Esophagus muscularis mucosa (tissue), 4 donors: ENCODE measurements around the gene STARD6. TPM values are rescaled to one million over a fixed set of nuclear protein-coding genes. Genes with fewer than 3 reads are reported as not detected.

ENCODE experiments used
- DNase-seq: peaks from one replicate; pipeline ENCODE4 v3.0.0-alpha.2; 2017; ENCODE audit errors: extremely low spot score
- H3K27ac ChIP-seq, 4 donors: fragments of 200-600 bp; sonication (generic); replicated peaks in 1 of 4; 1 replicate in 3 of 4; 2 replicates in 1 of 4; pipeline ENCODE4 v1.5.1; 2016 to 2019; ENCODE audit warnings: mild to moderate bottlenecking in 1 of 4
- H3K27me3 ChIP-seq, 4 donors: fragments of 200-600 bp; sonication (generic); one replicate each; pipeline versions ENCODE4 v1.5.1 to v1.6.0; 2016 to 2019
- H3K36me3 ChIP-seq, 4 donors: fragments of 200-600 bp; sonication (generic); one replicate each; pipeline ENCODE4 v1.5.1; 2016 to 2019
- H3K4me1 ChIP-seq, 4 donors: fragments of 200-600 bp; sonication (generic); one replicate each; pipeline ENCODE4 v1.5.1; 2016 to 2019
- H3K4me3 ChIP-seq, 4 donors: fragments of 200-600 bp; sonication (generic); 1 replicate in 2 of 4; 2 replicates in 2 of 4; pipeline ENCODE4 v1.5.1; 2016 to 2019; ENCODE audit warnings: mild to moderate bottlenecking in 4 of 4, moderate library complexity in 1 of 4
- H3K9me3 ChIP-seq, 4 donors: fragments of 200-600 bp; sonication (generic); 1 replicate in 3 of 4; 2 replicates in 1 of 4; pipeline ENCODE4 v1.5.1; 2016 to 2019
- EP300 ChIP-seq: sonication (generic); formaldehyde crosslinking; IDR thresholded peaks from one replicate; pipeline ENCODE4 v1.6.1; 2017; ENCODE audit warnings: antibody characterized with exemption
- POLR2A ChIP-seq: fragments of 450-650 bp; IDR thresholded peaks from one replicate; pipeline ENCODE4 v1.6.1; 2017; ENCODE audit warnings: antibody characterized with exemption, moderate library complexity, mild to moderate bottlenecking, low read depth
- POLR2AphosphoS5 ChIP-seq, 2 donors: sonication (generic); formaldehyde crosslinking; IDR thresholded peaks; one replicate each; pipeline ENCODE4 v1.6.1; 2017; ENCODE audit warnings: antibody characterized with exemption in 2 of 2
- WGBS: methylation state at CpG from one replicate; pipeline ENCODE4 v1.1.5; 2018; 5-methylcytosine and 5-hydroxymethylcytosine counted together
- intact Hi-C: fragments of 100-400 bp; cut with DNase I; formaldehyde crosslinking; loops from one replicate; pipeline ENCODE4 v1.15.1; 2023
- total RNA-seq, 4 donors: library from RNA; depleted of rRNA; stranded (reverse); fragments of >200 nt; gene quantifications; one replicate each; pipeline versions ENCODE4 v1.1.0 to v1.2.1, GENCODE V29; 2016
- TF ChIP-seq, protein P1 (sequence below), 3 experiments: fragments of 200-600 bp in 2 of 3; fragments of 450-650 bp in 1 of 3; sonication (generic) in 2 of 3; IDR thresholded peaks; one replicate each; pipeline ENCODE4 v1.5.1; 2017 to 2019; ENCODE audit warnings: antibody characterized with exemption in 3 of 3, mild to moderate bottlenecking in 2 of 3, moderate library complexity in 1 of 3

Gene STARD6, protein sequence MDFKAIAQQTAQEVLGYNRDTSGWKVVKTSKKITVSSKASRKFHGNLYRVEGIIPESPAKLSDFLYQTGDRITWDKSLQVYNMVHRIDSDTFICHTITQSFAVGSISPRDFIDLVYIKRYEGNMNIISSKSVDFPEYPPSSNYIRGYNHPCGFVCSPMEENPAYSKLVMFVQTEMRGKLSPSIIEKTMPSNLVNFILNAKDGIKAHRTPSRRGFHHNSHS
- not detected for total RNA-seq

DNA sequence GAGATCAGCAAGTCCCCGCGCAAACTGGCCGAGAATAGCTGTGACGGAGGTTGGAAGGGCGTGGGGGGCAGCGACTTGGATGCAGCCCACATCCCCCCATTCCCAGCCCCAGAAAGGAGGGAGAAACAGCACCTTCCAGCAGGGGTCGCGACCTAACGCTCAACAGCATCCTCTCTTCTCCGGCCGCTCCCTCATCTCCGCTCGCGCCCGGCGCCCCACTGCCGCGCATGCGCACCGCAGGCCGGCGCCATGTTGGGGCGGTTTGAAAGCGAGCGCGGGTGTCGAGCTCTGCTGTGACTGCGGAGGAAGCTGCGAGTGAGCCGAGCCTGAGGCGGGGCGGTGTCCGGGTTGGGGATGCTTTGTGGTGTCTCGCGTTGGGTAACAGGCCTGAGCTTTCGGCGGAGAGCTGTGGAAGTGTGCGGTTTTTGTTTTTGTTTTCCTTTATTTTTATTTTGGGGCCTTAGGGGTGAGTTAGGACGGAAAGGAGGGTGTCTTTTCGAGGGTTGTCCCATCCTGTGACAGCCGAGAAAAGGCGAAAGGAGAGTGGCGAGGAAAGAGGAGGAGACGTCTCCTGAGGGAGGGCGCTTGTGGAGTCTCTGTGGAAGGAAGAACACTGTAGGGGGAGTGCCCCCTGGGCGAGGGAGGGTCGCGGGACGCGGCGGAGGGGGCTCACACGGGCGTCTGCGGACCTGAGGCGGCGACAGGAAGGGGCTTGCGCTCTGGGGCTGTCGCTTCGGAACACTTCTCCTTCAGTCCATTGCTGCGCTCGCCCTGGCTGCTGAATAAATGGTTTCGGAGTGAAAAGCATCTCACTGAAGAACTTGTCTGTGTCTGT is at the start of gene STARD6, which contains the start of gene C18orf54:
Gene STARD6, minus strand, starts transcription at position 199 of the 835 bp plus-strand sequence. CDS start 3,285 bp downstream, outside the sequence.
Gene C18orf54, plus strand, starts transcription at position 247 of the 835 bp plus-strand sequence. CDS start 2,667 bp downstream, outside the sequence.
- peak within 1 kb of the TSS; percentile 67 to 78 (median 74) for H3K4me3 ChIP-seq
- H3K36me3 ChIP-seq: peaks cover 0 to 4% (median 0%) of the 10 kb centered on the region in 4 donors
- WGBS: 1% methylated on average over 40 of the region's 62 CpGs
- no peaks in the 10 kb centered on the region for H3K27me3 ChIP-seq
- no peaks in the 10 kb centered on the region for H3K9me3 ChIP-seq
- peak; percentile 95 for DNase-seq
- peaks cover 0 to 19% (median 15%) of the 10 kb centered on the region in 4 donors for H3K4me1 ChIP-seq
- H3K27ac ChIP-seq: peak within 1 kb of the TSS; percentile 42 to 68 (median 54)
- intact Hi-C loops: no loop called here
- TF ChIP-seq, protein P1, sequence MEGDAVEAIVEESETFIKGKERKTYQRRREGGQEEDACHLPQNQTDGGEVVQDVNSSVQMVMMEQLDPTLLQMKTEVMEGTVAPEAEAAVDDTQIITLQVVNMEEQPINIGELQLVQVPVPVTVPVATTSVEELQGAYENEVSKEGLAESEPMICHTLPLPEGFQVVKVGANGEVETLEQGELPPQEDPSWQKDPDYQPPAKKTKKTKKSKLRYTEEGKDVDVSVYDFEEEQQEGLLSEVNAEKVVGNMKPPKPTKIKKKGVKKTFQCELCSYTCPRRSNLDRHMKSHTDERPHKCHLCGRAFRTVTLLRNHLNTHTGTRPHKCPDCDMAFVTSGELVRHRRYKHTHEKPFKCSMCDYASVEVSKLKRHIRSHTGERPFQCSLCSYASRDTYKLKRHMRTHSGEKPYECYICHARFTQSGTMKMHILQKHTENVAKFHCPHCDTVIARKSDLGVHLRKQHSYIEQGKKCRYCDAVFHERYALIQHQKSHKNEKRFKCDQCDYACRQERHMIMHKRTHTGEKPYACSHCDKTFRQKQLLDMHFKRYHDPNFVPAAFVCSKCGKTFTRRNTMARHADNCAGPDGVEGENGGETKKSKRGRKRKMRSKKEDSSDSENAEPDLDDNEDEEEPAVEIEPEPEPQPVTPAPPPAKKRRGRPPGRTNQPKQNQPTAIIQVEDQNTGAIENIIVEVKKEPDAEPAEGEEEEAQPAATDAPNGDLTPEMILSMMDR (IDR thresholded peaks at IDR 0.05): peak; percentile 23 to 28 (median 25)
- TF ChIP-seq EP300 (no peak), POLR2AphosphoS5 (IDR thresholded peaks at IDR 0.05) (peak; percentile 57 to 92), POLR2A (no peak)

DNA sequence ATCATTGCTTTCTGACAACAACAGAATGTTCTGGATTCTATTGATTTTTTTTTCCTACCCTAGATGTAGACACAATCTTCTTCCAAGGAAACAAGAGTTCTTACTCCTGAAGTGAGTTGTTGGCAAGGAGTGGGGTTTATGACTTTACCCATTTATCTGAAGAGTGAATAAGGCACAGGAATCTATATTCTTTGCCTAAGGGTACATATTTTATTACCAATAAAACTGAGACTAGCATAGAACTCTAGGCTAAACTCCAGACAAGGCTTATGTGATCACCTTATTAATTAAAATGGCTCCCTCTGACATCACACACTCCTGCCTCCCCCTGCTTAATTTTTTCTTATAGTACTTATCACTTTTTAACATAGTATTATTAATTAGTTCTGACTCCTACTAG is 47.6 kb upstream of the STARD6 start:
- no peak for DNase-seq
- Histone ChIP-seq H3K27ac (no peak overlapping the region), H3K36me3 (no peaks in the 10 kb centered on the region), H3K9me3 (no peaks in the 10 kb centered on the region), H3K27me3 (peaks cover 0 to 3% (median 0%) of the 10 kb centered on the region in 4 donors), H3K4me1 (no peaks in the 10 kb centered on the region), H3K4me3 (no peak overlapping the region)
- intact Hi-C loops: no loop called here
- TF ChIP-seq EP300 (no peak), POLR2A (no peak)
- TF ChIP-seq, protein P1 (IDR thresholded peaks at IDR 0.05): no peak

DNA sequence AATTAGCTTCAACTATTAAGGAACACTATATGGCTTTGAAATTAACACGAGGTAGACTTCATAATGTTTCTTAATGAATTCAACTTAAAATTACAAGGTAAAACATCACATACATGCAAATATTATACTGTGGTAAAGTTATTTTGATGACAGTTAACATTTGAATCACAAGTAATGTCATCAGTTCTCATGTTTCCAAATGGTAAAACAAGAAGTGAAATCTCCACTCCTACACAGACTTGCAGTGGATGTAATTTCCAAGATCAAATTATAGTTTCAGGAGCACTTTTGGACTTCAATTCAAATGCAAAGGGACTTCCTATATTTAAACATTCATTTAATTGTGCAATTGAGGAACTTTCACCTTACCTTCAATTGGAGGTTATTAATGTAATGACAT is 39.1 kb upstream of the STARD6 start:
- intact Hi-C loops: loop anchor here (10.0 kb wide), 1 partner anchor 588 kb away; no protein-coding TSS in a partner anchor
- Histone ChIP-seq H3K27ac (no peak overlapping the region), H3K36me3 (no peaks in the 10 kb centered on the region), H3K4me1 (no peaks in the 10 kb centered on the region), H3K27me3 (no peaks in the 10 kb centered on the region), H3K9me3 (no peaks in the 10 kb centered on the region), H3K4me3 (no peak overlapping the region)
- no peak for TF ChIP-seq POLR2AphosphoS5 (IDR thresholded peaks at IDR 0.05)
- no peak for TF ChIP-seq EP300
- TF ChIP-seq, protein P1 (IDR thresholded peaks at IDR 0.05): no peak
- TF ChIP-seq POLR2A: no peak
- DNase-seq: no peak
- WGBS: 82% methylated on average over 1 of the region's 1 CpG

DNA sequence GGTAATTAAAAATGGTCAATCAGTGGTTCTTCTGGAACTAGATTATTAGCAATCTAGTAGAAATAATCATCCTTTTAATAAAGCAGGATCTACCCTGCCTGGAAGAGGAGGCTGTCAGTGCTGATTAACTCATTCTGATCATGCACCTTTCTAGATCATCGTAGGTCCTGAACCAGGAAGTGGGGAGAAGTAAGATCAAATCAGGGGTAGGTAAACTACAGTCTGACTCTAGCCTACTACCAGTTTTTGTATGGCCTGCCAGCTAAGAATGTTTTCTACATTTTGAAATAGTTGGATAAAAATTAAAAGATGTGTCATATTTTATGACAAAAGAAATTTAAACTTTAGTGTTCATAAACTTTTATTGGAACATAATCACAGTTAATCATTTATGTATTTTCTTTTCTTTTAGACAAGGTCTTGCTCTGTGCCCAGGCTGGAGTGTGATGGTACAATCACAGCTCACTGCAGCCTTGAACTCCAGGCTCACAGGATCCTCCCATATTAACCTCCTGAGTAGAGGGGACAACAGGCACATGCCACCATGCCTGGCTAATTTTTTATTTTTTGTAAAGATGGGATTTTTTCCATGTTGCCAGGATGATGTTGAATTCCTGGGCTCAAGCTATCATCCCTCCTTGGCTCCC is 36.1 kb upstream of the STARD6 start:
- intact Hi-C loops: loop anchor here (10.0 kb wide), 1 partner anchor 591 kb away; no protein-coding TSS in a partner anchor
- no peak for DNase-seq
- no peaks in the 10 kb centered on the region for H3K9me3 ChIP-seq
- no peaks in the 10 kb centered on the region for H3K27me3 ChIP-seq
- no peak overlapping the region for H3K4me3 ChIP-seq
- no peak overlapping the region for H3K27ac ChIP-seq
- H3K4me1 ChIP-seq: no peaks in the 10 kb centered on the region
- WGBS: 80% methylated on average over 1 of the region's 1 CpG
- H3K36me3 ChIP-seq: no peaks in the 10 kb centered on the region
- TF ChIP-seq, protein P1 (IDR thresholded peaks at IDR 0.05): no peak
- TF ChIP-seq EP300: no peak
- no peak for TF ChIP-seq POLR2A
- TF ChIP-seq POLR2AphosphoS5 (IDR thresholded peaks at IDR 0.05): no peak
